Immature natural killer cell (primary cell): ENCODE results near the gene USP17L25. TPM values are rescaled to one million over a fixed set of nuclear protein-coding genes. Genes with fewer than 3 reads are reported as not detected.
"Not testable (repeated sequence)": the region's sequence is repeated elsewhere in the genome, so short reads cannot be mapped to it uniquely, and the experiment has no call there.

Experiments used
- DNase-seq, 3 donors: peaks; one replicate each; pipeline ENCODE4 v3.0.0; 2022; ENCODE audit warnings: mixed read lengths in 1 of 3
- H3K27ac Mint-ChIP-seq, 6 donors: one replicate each; pipeline ENCODE4 v1.8.0; 2020; ENCODE audit warnings: mixed read lengths in 6 of 6, mild to moderate bottlenecking in 5 of 6, inconsistent platforms in 4 of 6, moderate library complexity in 3 of 6
- H3K27me3 Mint-ChIP-seq, 3 donors: one replicate each; pipeline ENCODE4 v1.8.0; 2020 to 2021; ENCODE audit warnings: low read depth in 3 of 3, mild to moderate bottlenecking in 3 of 3, mixed read lengths in 3 of 3, moderate library complexity in 3 of 3, inconsistent platforms in 1 of 3
- H3K36me3 Mint-ChIP-seq, 3 donors: one replicate each; pipeline ENCODE4 v1.8.0; 2020; ENCODE audit warnings: mixed read lengths in 3 of 3, inconsistent platforms in 2 of 3, mild to moderate bottlenecking in 2 of 3
- H3K4me1 Mint-ChIP-seq, 2 donors: one replicate each; pipeline ENCODE4 v1.8.0; 2020; ENCODE audit warnings: inconsistent platforms in 2 of 2, mild to moderate bottlenecking in 2 of 2, mixed read lengths in 2 of 2, moderate library complexity in 1 of 2
- H3K4me3 Mint-ChIP-seq, 5 donors: one replicate each; pipeline ENCODE4 v1.8.0; 2020; ENCODE audit warnings: mild to moderate bottlenecking in 5 of 5, mixed read lengths in 5 of 5, inconsistent platforms in 3 of 5, moderate library complexity in 3 of 5
- H3K9me3 Mint-ChIP-seq, 6 donors: one replicate each; pipeline ENCODE4 v1.8.0; 2020; ENCODE audit warnings: mild to moderate bottlenecking in 6 of 6, mixed read lengths in 6 of 6, inconsistent platforms in 4 of 6, moderate library complexity in 3 of 6
- polyA plus RNA-seq, 3 donors: library from polyadenylated mRNA; unstranded; fragments of 300-500 nt; fragmentation: Illumina TruSeq; gene quantifications; one replicate each; pipeline ENCODE4 v1.2.3, GENCODE V29; 2021

Gene USP17L25
- polyA plus RNA-seq = not detected

- not testable (repeated sequence) for H3K9me3 Mint-ChIP-seq, H3K27me3 Mint-ChIP-seq, H3K27ac Mint-ChIP-seq, H3K36me3 Mint-ChIP-seq, H3K4me3 Mint-ChIP-seq, DNase-seq, H3K4me1 Mint-ChIP-seq
Measured at GRCh38 chr4:9329611-9330010, at the start of gene USP17L25. Gene USP17L25, plus strand, starts transcription at chr4:9329911. Its CDS starts 0 bp downstream, at chr4:9329911.

- H3K4me3 Mint-ChIP-seq, H3K36me3 Mint-ChIP-seq, H3K4me1 Mint-ChIP-seq, H3K9me3 Mint-ChIP-seq, H3K27me3 Mint-ChIP-seq, H3K27ac Mint-ChIP-seq: not testable (repeated sequence)
- peak in 1 of 3 donors; percentile 0 for DNase-seq
Measured at GRCh38 chr4:9324191-9324590, 5.5 kb upstream of the USP17L25 start.

GRCh38 chr4:9324865-9325264 lies 4.8 kb upstream of the USP17L25 start, which contains the start of gene USP17L24:
Gene USP17L24, plus strand, starts transcription at chr4:9325165. Its CDS starts 0 bp downstream, at chr4:9325165.
- not testable (repeated sequence) for H3K27ac Mint-ChIP-seq, H3K27me3 Mint-ChIP-seq, H3K4me3 Mint-ChIP-seq, H3K4me1 Mint-ChIP-seq, H3K36me3 Mint-ChIP-seq, DNase-seq, H3K9me3 Mint-ChIP-seq

- H3K4me3 Mint-ChIP-seq, H3K36me3 Mint-ChIP-seq, H3K9me3 Mint-ChIP-seq: not testable (repeated sequence)
Measured at GRCh38 chr4:9334358-9334757, 4.6 kb downstream of the USP17L25 start, which contains the start of gene USP17L26. Gene USP17L26, plus strand, starts transcription at chr4:9334658. Its CDS starts 0 bp downstream, at chr4:9334658.

GRCh38 chr4:9339103-9339502 lies 9.4 kb downstream of the USP17L25 start, which contains the start of gene USP17L5:
Gene USP17L5, plus strand, starts transcription at chr4:9339403. Its CDS starts 0 bp downstream, at chr4:9339403.
- H3K27ac Mint-ChIP-seq, H3K27me3 Mint-ChIP-seq, H3K4me1 Mint-ChIP-seq, H3K36me3 Mint-ChIP-seq, H3K4me3 Mint-ChIP-seq, H3K9me3 Mint-ChIP-seq, DNase-seq: not testable (repeated sequence)

More at GRCh38 chr4:9334358-9334757, 4.6 kb downstream of the USP17L25 start, which contains the start of gene USP17L26:
- not testable (repeated sequence) for H3K27me3 Mint-ChIP-seq, H3K27ac Mint-ChIP-seq, DNase-seq, H3K4me1 Mint-ChIP-seq

- H3K27me3 Mint-ChIP-seq, H3K4me3 Mint-ChIP-seq, H3K36me3 Mint-ChIP-seq, DNase-seq, H3K9me3 Mint-ChIP-seq, H3K4me1 Mint-ChIP-seq, H3K27ac Mint-ChIP-seq: not testable (repeated sequence)
Measured at GRCh38 chr4:9343848-9344247, 14.1 kb downstream of the USP17L25 start, which contains the start of gene USP17L27. Gene USP17L27, plus strand, starts transcription at chr4:9344148. Its CDS starts 0 bp downstream, at chr4:9344148.

- not testable (repeated sequence) for H3K36me3 Mint-ChIP-seq, H3K27ac Mint-ChIP-seq, H3K4me3 Mint-ChIP-seq, H3K4me1 Mint-ChIP-seq, H3K9me3 Mint-ChIP-seq, H3K27me3 Mint-ChIP-seq, DNase-seq
Measured at GRCh38 chr4:9348593-9348992, 18.9 kb downstream of the USP17L25 start, which contains the start of gene USP17L28. Gene USP17L28, plus strand, starts transcription at chr4:9348893. Its CDS starts 0 bp downstream, at chr4:9348893.

- not testable (repeated sequence) for H3K9me3 Mint-ChIP-seq, H3K4me1 Mint-ChIP-seq, H3K36me3 Mint-ChIP-seq, H3K27me3 Mint-ChIP-seq, H3K4me3 Mint-ChIP-seq, H3K27ac Mint-ChIP-seq, DNase-seq
Measured at GRCh38 chr4:9350866-9351265, 21.2 kb downstream of the USP17L25 start.

- DNase-seq, H3K9me3 Mint-ChIP-seq, H3K36me3 Mint-ChIP-seq, H3K27me3 Mint-ChIP-seq, H3K4me3 Mint-ChIP-seq, H3K4me1 Mint-ChIP-seq, H3K27ac Mint-ChIP-seq: not testable (repeated sequence)
Measured at GRCh38 chr4:9353338-9353737, 23.6 kb downstream of the USP17L25 start, which contains the start of gene USP17L29. Gene USP17L29, plus strand, starts transcription at chr4:9353638. Its CDS starts 0 bp downstream, at chr4:9353638.

GRCh38 chr4:9362829-9363228 lies 33.1 kb downstream of the USP17L25 start, which contains the start of gene USP17L30:
Gene USP17L30, plus strand, starts transcription at chr4:9363129. Its CDS starts 0 bp downstream, at chr4:9363129.
- H3K36me3 Mint-ChIP-seq, DNase-seq, H3K27ac Mint-ChIP-seq, H3K9me3 Mint-ChIP-seq, H3K4me3 Mint-ChIP-seq, H3K27me3 Mint-ChIP-seq, H3K4me1 Mint-ChIP-seq: not testable (repeated sequence)

GRCh38 chr4:9379881-9380280 lies 50.2 kb downstream of the USP17L25 start:
- H3K27ac Mint-ChIP-seq, H3K4me1 Mint-ChIP-seq, H3K36me3 Mint-ChIP-seq, H3K4me3 Mint-ChIP-seq, H3K27me3 Mint-ChIP-seq, H3K9me3 Mint-ChIP-seq, DNase-seq: not testable (repeated sequence)

Other genes with a start within 250 kb of the USP17L25 start
- not detected for gene FAM90A26, start 159.5 kb upstream of the USP17L25 start, polyA plus RNA-seq
- not detected for gene USP17L10, start 119.3 kb upstream of the USP17L25 start, polyA plus RNA-seq
- gene USP17L11, start 114.5 kb upstream of the USP17L25 start, polyA plus RNA-seq = not detected
- not detected for gene USP17L12, start 109.8 kb upstream of the USP17L25 start, polyA plus RNA-seq
- not detected for gene USP17L13, start 105.0 kb upstream of the USP17L25 start, polyA plus RNA-seq
- gene USP17L15, start 95.5 kb upstream of the USP17L25 start, polyA plus RNA-seq = not detected
- not detected for gene USP17L17, start 86.0 kb upstream of the USP17L25 start, polyA plus RNA-seq
- not detected for gene USP17L18, start 81.3 kb upstream of the USP17L25 start, polyA plus RNA-seq
- not detected for gene USP17L19, start 76.5 kb upstream of the USP17L25 start, polyA plus RNA-seq
- gene USP17L20, start 71.8 kb upstream of the USP17L25 start, polyA plus RNA-seq = not detected
- gene USP17L21, start 67.0 kb upstream of the USP17L25 start, polyA plus RNA-seq = not detected
- not detected for gene USP17L22, start 62.3 kb upstream of the USP17L25 start, polyA plus RNA-seq
- not detected for gene USP17L24, start 4.7 kb upstream of the USP17L25 start, polyA plus RNA-seq
- not detected for gene USP17L26, start 4.7 kb downstream of the USP17L25 start, polyA plus RNA-seq
- gene USP17L5, start 9.5 kb downstream of the USP17L25 start, polyA plus RNA-seq = not detected
- not detected for gene USP17L27, start 14.2 kb downstream of the USP17L25 start, polyA plus RNA-seq
- not detected for gene USP17L28, start 19.0 kb downstream of the USP17L25 start, polyA plus RNA-seq
- not detected for gene USP17L29, start 23.7 kb downstream of the USP17L25 start, polyA plus RNA-seq
- gene USP17L30, start 33.2 kb downstream of the USP17L25 start, polyA plus RNA-seq = not detected
- gene DEFB131A, start 114.5 kb downstream of the USP17L25 start, polyA plus RNA-seq = not detected